ENCODE measurements around the gene TRIM68. TPM values are rescaled to one million over a fixed set of nuclear protein-coding genes. Genes with fewer than 3 reads are reported as not detected.

The TRIM68 gene
- total and polyA plus RNA-seq, 7 donors: 6.0 to 15.0 (median 11.6) TPM

GRCh38 chr11:4610258-4610935 is 2.4 kb upstream of the TRIM68 start:
- H3K27ac ChIP-seq: no peak overlapping the region
- DNase-seq: no peak
- intact Hi-C loops (cut with DNase I): no loop called here
- WGBS, 2 donors: 36 to 67% methylated on average over 3 of the region's 3 CpGs
- H3K36me3 ChIP-seq: peaks cover 0 to under 1% (median 0%) of the 10 kb centered on the region in 4 donors
- H3K4me1 ChIP-seq: peaks cover 0 to 24% (median 12%) of the 10 kb centered on the region in 4 donors
- H3K9me3 ChIP-seq: no peaks in the 10 kb centered on the region
- TF ChIP-seq POLR2A (IDR thresholded peaks at IDR 0.05) (no peak), EP300 (IDR thresholded peaks at IDR 0.05) (no peak), CTCF (IDR thresholded peaks at IDR 0.05) (no peak), POLR2AphosphoS5 (IDR thresholded peaks at IDR 0.05) (no peak)
- no peaks in the 10 kb centered on the region for H3K27me3 ChIP-seq
- no peak overlapping the region for H3K4me3 ChIP-seq

GRCh38 chr11:4607096-4607495 is 935 bp downstream of the TRIM68 start:
- WGBS, 2 donors: 10 to 24% methylated on average over 6 of the region's 6 CpGs
- Histone ChIP-seq H3K9me3 (no peaks in the 10 kb centered on the region), H3K27ac (peak overlapping the region; percentile 89 to 94 (median 92)), H3K4me3 (peak overlapping the region; percentile 60 to 69 (median 66)), H3K36me3 (peaks cover 0 to 33% (median 11%) of the 10 kb centered on the region in 4 donors), H3K4me1 (peaks cover 0 to 24% (median 12%) of the 10 kb centered on the region in 4 donors), H3K27me3 (no peaks in the 10 kb centered on the region)
- intact Hi-C loops (cut with DNase I): no loop called here
- no peak for TF ChIP-seq POLR2A (IDR thresholded peaks at IDR 0.05)
- no peak for TF ChIP-seq CTCF (IDR thresholded peaks at IDR 0.05)
- TF ChIP-seq EP300 (IDR thresholded peaks at IDR 0.05): no peak
- TF ChIP-seq POLR2AphosphoS5 (IDR thresholded peaks at IDR 0.05): no peak
- DNase-seq: no peak

GRCh38 chr11:4606231-4607015 is 1.6 kb downstream of the TRIM68 start:
- no peaks in the 10 kb centered on the region for H3K27me3 ChIP-seq
- H3K4me3 ChIP-seq: peak overlapping the region in 3 of 4 donors; percentile 60 to 69 (median 69)
- H3K36me3 ChIP-seq: peaks cover 0 to 40% (median 13%) of the 10 kb centered on the region in 4 donors
- H3K9me3 ChIP-seq: no peaks in the 10 kb centered on the region
- H3K4me1 ChIP-seq: peaks cover 0 to 24% (median 12%) of the 10 kb centered on the region in 4 donors
- H3K27ac ChIP-seq: no peak overlapping the region
- WGBS, 2 donors: 8 to 41% methylated on average over 1 of the region's 1 CpG
- TF ChIP-seq CTCF (IDR thresholded peaks at IDR 0.05) (no peak), POLR2AphosphoS5 (IDR thresholded peaks at IDR 0.05) (no peak), POLR2A (IDR thresholded peaks at IDR 0.05) (no peak), EP300 (IDR thresholded peaks at IDR 0.05) (no peak)
- no peak for DNase-seq
- intact Hi-C loops (cut with DNase I): no loop called here

GRCh38 chr11:4605057-4605456 is 3.0 kb downstream of the TRIM68 start:
- Histone ChIP-seq H3K4me1 (peaks cover 0 to 24% (median 12%) of the 10 kb centered on the region in 4 donors), H3K27ac (no peak overlapping the region), H3K36me3 (peaks cover 0 to 54% (median 25%) of the 10 kb centered on the region in 4 donors), H3K27me3 (no peaks in the 10 kb centered on the region), H3K4me3 (no peak overlapping the region), H3K9me3 (no peaks in the 10 kb centered on the region)
- 89 to 95% methylated on average over 4 of the region's 4 CpGs for WGBS, 2 donors
- no peak for TF ChIP-seq POLR2A (IDR thresholded peaks at IDR 0.05)
- TF ChIP-seq POLR2AphosphoS5 (IDR thresholded peaks at IDR 0.05): no peak
- no peak for TF ChIP-seq CTCF (IDR thresholded peaks at IDR 0.05)
- TF ChIP-seq EP300 (IDR thresholded peaks at IDR 0.05): no peak
- intact Hi-C loops (cut with DNase I): no loop called here
- DNase-seq: no peak

Data from sigmoid colon (tissue), 7 donors.